Parathyroid adenoma (tissue), 2 donors: Measurements from ENCODE around the gene NOX4.

Experiments used
- H2AFZ ChIP-seq: fragments of 300-600 bp; sonication (generic); one replicate; pipeline ENCODE4 v1.7.0; 2017; ENCODE audit warnings: antibody characterized with exemption, mild to moderate bottlenecking
- H3K27ac ChIP-seq: fragments of 300-600 bp; sonication (generic); one replicate; pipeline ENCODE4 v1.7.0; 2017
- H3K27me3 ChIP-seq: fragments of 300-600 bp; sonication (generic); one replicate; pipeline ENCODE4 v1.7.0; 2017; ENCODE audit warnings: low read length; ENCODE audit not compliant: control insufficient read depth, insufficient read depth
- H3K36me3 ChIP-seq: fragments of 300-600 bp; sonication (generic); one replicate; pipeline ENCODE4 v1.7.0; 2017; ENCODE audit warnings: low read length; ENCODE audit not compliant: control insufficient read depth, insufficient read depth
- H3K4me1 ChIP-seq: fragments of 300-600 bp; sonication (generic); one replicate; pipeline ENCODE4 v1.7.0; 2017; ENCODE audit warnings: control low read depth
- H3K4me2 ChIP-seq: fragments of 300-600 bp; sonication (generic); one replicate; pipeline ENCODE4 v1.7.0; 2017; ENCODE audit warnings: low read length
- H3K4me3 ChIP-seq: fragments of 300-600 bp; sonication (generic); one replicate; pipeline ENCODE4 v1.7.0; 2017; ENCODE audit warnings: low read depth, low read length
- H3K79me2 ChIP-seq: fragments of 300-600 bp; sonication (generic); one replicate; pipeline ENCODE4 v1.7.0; 2017; ENCODE audit warnings: control low read depth
- H3K9ac ChIP-seq: fragments of 300-600 bp; sonication (generic); one replicate; pipeline ENCODE4 v1.7.0; 2017; ENCODE audit warnings: mild to moderate bottlenecking
- H3K9me3 ChIP-seq: fragments of 300-600 bp; sonication (generic); one replicate; pipeline ENCODE4 v1.7.0; 2017; ENCODE audit warnings: low read length; ENCODE audit not compliant: control insufficient read depth
- TF ChIP-seq, protein P1 (sequence below): fragments of 300-600 bp; sonication (generic); IDR thresholded peaks from one replicate; pipeline ENCODE4 v1.7.0; 2017; ENCODE audit warnings: antibody characterized with exemption, mild to moderate bottlenecking
- donor health status: primary hyperparathyroidism.

The NOX4 gene

DNA sequence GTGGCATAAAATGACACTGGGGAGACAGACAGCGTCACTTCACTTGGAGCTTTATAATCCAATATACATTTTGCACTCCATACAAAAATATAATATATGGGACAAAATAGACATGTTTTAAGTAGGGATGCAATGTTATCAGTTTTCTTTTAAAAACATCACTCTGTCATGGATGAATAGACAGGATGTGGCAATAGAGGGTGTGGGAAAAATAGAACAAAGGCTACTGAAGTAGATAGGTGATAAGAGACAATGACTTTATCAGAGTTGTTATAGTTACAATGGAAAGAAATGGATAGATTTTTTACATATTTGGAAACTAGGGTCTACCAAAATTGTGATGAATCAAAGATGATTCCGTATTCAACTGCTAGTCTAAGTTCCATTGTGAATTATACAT lies 13.1 kb upstream of the NOX4 start:
- no peak overlapping the region for H3K4me2 ChIP-seq
- H3K9me3 ChIP-seq, result no peaks in the 10 kb centered on the region
- TF ChIP-seq, protein P1, sequence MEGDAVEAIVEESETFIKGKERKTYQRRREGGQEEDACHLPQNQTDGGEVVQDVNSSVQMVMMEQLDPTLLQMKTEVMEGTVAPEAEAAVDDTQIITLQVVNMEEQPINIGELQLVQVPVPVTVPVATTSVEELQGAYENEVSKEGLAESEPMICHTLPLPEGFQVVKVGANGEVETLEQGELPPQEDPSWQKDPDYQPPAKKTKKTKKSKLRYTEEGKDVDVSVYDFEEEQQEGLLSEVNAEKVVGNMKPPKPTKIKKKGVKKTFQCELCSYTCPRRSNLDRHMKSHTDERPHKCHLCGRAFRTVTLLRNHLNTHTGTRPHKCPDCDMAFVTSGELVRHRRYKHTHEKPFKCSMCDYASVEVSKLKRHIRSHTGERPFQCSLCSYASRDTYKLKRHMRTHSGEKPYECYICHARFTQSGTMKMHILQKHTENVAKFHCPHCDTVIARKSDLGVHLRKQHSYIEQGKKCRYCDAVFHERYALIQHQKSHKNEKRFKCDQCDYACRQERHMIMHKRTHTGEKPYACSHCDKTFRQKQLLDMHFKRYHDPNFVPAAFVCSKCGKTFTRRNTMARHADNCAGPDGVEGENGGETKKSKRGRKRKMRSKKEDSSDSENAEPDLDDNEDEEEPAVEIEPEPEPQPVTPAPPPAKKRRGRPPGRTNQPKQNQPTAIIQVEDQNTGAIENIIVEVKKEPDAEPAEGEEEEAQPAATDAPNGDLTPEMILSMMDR, result no peak
- H3K4me1 ChIP-seq, result no peaks in the 10 kb centered on the region
- no peak overlapping the region for H3K4me3 ChIP-seq
- H3K27me3 ChIP-seq, result no peaks in the 10 kb centered on the region
- no peak overlapping the region for H2AFZ ChIP-seq
- H3K9ac ChIP-seq, result no peak overlapping the region
- H3K27ac ChIP-seq, result no peak overlapping the region
- no peaks in the 10 kb centered on the region for H3K79me2 ChIP-seq
- no peaks in the 10 kb centered on the region for H3K36me3 ChIP-seq

DNA sequence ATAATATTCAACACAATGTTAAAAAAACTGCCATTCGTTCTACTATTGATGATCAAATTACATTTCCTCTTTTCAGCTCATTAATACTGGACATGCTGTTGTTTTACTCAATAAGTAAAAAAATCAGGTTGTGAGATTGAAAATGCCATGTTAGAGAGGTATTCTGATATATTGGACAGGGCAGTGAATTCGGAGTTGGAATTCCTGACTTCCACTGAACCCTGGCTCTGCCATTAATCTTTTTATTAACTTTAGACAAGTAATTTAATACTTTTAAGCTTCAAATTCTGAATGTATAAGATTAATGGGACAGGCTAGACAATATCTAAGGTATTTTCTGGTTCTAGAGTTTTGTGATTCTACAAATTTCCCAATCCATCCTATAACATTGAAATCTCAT lies 12.2 kb upstream of the NOX4 start:
- H3K36me3 ChIP-seq, result no peaks in the 10 kb centered on the region
- H2AFZ ChIP-seq, result no peak overlapping the region
- no peaks in the 10 kb centered on the region for H3K79me2 ChIP-seq
- H3K4me2 ChIP-seq, result no peak overlapping the region
- H3K9ac ChIP-seq, result no peak overlapping the region
- TF ChIP-seq, protein P1, result no peak
- H3K9me3 ChIP-seq, result no peaks in the 10 kb centered on the region
- no peak overlapping the region for H3K27ac ChIP-seq
- no peaks in the 10 kb centered on the region for H3K4me1 ChIP-seq
- H3K4me3 ChIP-seq, result no peak overlapping the region
- no peaks in the 10 kb centered on the region for H3K27me3 ChIP-seq

DNA sequence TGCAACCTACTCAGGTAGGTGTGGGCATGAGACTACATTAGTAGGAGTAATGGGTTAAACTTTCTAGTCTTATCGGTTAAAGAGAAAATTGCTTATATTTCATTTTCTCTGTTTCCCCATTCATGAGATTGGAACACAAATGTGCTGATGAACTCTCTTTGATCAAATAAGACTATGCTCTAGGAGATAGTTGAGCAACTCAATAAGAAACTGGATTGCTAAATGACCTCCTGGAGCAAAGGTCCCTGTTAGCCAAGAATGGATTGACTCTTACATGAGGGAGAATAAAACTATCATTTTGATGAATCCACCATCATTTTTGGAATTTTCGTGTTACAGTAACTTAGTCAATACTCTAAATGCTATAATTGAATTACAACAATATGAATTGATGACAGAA lies 11.1 kb upstream of the NOX4 start:
- Histone ChIP-seq H3K79me2 (no peaks in the 10 kb centered on the region), H2AFZ (no peak overlapping the region), H3K4me1 (no peaks in the 10 kb centered on the region), H3K27ac (no peak overlapping the region), H3K9me3 (no peaks in the 10 kb centered on the region), H3K36me3 (no peaks in the 10 kb centered on the region), H3K4me3 (no peak overlapping the region), H3K4me2 (no peak overlapping the region), H3K9ac (no peak overlapping the region), H3K27me3 (no peaks in the 10 kb centered on the region)
- TF ChIP-seq, protein P1, result no peak

DNA sequence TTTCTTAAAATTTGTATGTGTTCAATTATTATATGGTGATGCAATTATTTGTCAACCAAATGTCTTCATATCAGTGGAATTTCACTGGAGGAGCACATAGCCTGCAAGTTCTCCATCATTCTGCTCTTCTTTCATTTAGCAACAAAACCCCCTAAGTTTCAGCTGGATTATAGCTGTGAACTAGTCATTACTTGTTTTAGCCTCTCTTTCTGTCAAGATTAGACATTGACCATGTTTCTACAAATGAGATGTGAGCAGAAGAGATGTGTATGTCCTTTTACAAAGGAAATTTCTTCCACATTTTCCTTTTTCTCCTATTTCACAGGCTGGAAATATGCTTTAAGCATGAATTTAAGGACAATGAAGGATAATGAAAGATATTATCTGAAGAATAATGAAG lies 9.2 kb upstream of the NOX4 start:
- no peak overlapping the region for H3K27ac ChIP-seq
- H3K9me3 ChIP-seq, result no peaks in the 10 kb centered on the region
- H3K9ac ChIP-seq, result no peak overlapping the region
- no peak overlapping the region for H2AFZ ChIP-seq
- no peaks in the 10 kb centered on the region for H3K27me3 ChIP-seq
- no peak overlapping the region for H3K4me2 ChIP-seq
- no peaks in the 10 kb centered on the region for H3K36me3 ChIP-seq
- no peaks in the 10 kb centered on the region for H3K79me2 ChIP-seq
- H3K4me1 ChIP-seq, result no peaks in the 10 kb centered on the region
- no peak overlapping the region for H3K4me3 ChIP-seq
- TF ChIP-seq, protein P1, result no peak

DNA sequence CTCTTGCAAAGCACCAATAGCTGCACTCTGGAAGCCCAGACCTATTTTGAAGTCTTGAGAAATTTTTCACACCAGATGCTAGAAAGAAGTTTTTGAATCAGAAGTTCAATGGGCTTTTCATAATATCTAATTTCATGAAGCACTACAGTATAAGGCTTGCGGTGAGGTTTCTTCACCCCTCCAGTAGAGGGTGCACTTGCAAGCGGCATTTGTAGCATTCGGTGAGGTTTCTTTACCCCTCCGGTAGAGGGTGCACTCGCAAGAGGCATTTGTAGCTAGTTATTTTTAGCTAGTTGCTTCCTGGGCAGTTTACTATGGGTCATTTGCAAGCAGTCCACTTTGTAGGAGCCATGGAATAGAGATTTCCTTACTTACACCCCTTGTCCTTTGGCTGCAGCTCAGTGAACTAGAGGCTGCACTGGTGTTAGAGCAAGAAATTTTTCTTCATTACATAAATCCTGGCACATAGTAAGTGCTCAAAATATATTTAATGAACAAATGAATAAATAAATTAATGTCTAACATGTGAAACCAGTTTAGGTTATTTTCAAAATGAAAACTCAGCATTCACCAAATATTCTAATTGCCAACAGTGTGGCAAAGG lies 7.8 kb upstream of the NOX4 start:
- Histone ChIP-seq H3K9me3 (no peaks in the 10 kb centered on the region), H3K27me3 (no peaks in the 10 kb centered on the region), H3K4me2 (no peak overlapping the region), H2AFZ (no peak overlapping the region), H3K9ac (no peak overlapping the region), H3K27ac (no peak overlapping the region), H3K4me3 (no peak overlapping the region), H3K36me3 (no peaks in the 10 kb centered on the region), H3K4me1 (no peaks in the 10 kb centered on the region), H3K79me2 (no peaks in the 10 kb centered on the region)
- TF ChIP-seq, protein P1, result peak; percentile 15
